GM18517 (cell line): Measurements from ENCODE around the gene OR2H2.

Experiments
- ATAC-seq: cut with Tn5 transposase; IDR thresholded peaks from one replicate; pipeline ENCODE4 v1.9.1; 2021; ENCODE audit warnings: mild to moderate bottlenecking, moderate library complexity; ENCODE audit not compliant: unreplicated experiment

Gene OR2H2

GRCh38 chr6:29627755-29628418, 43.0 kb downstream of the OR2H2 start:
- no peak for ATAC-seq

GRCh38 chr6:29628419-29629281, 43.7 kb downstream of the OR2H2 start:
- ATAC-seq: no peak

- no peak for ATAC-seq
Measured at GRCh38 chr6:29629571-29629970, 44.6 kb downstream of the OR2H2 start.

GRCh38 chr6:29630315-29630714, 45.4 kb downstream of the OR2H2 start:
- no peak for ATAC-seq

GRCh38 chr6:29631209-29631810, 46.4 kb downstream of the OR2H2 start:
- no peak for ATAC-seq

- no peak for ATAC-seq
Measured at GRCh38 chr6:29631860-29632731, 47.2 kb downstream of the OR2H2 start.

GRCh38 chr6:29632789-29633533, 48.0 kb downstream of the OR2H2 start, which contains the start of gene GABBR1:
Gene GABBR1 (minus strand): TSS chr6:29633183. CDS start chr6:29632385, 798 bp downstream.
- no peak for ATAC-seq

GRCh38 chr6:29633534-29633905, 48.6 kb downstream of the OR2H2 start:
- no peak for ATAC-seq

GRCh38 chr6:29637247-29637646, 52.3 kb downstream of the OR2H2 start:
- ATAC-seq: no peak
